GM13977 (cell line): ENCODE measurements around the gene ZBTB21.

Source experiments
- DNase-seq: peaks from one replicate; pipeline ENCODE4 v3.0.0; 2012; ENCODE audit warnings: low spot score
- in situ Hi-C: fragments of 300-500 bp; cut with MboI; formaldehyde crosslinking; loops from one replicate; pipeline ENCODE4 v1.12.0; 2022; ENCODE audit warnings: low sequenced_read_pairs, low pct_unique_long_range_greater_than_20kb, mixed read lengths, inconsistent platforms; ENCODE audit not compliant: unreplicated experiment
- TF ChIP-seq, protein P1 (sequence below): IDR thresholded peaks from 2 replicates; pipeline ENCODE4 v1.5.1; 2012; ENCODE audit warnings: mild to moderate bottlenecking, control low read depth; ENCODE audit not compliant: insufficient read depth; ENCODE audit errors: extremely low read depth, missing control alignments

Gene ZBTB21

DNA sequence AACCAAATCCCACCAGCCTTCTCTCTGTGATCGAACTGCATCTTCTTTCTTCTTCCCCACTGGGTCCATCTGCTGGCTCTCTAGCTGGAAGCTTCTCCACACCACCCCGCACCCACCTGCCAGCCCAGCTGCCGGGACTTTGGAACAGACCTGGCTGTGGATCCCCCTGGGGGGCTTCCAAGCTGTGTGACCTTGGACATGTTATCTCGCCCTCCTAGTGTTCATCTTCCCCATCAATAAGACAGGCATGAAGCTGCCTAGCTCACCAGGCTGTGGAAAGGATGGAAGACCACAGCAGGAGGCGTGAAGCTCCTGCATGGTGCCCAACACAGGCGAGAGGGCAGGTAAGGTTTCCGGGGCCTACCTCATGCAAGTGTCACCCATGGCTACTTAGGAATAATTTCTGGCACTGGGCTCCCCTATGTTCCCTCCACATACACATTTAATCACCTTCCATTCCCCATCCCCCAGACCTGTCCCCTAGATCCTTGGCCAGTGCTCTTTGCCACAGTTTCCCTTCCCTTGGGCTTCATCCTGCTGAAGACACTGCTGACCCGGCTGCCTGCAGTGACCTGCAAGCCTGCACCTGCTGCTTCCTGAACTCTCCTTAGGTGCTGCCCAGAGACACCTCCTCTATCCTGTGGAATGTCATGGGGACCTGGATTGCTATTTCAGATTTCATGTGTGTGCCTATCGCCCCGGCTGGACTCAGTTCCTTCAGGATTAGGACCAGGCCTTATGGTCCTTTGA is 43.1 kb downstream of the ZBTB21 start:
- in situ Hi-C loops: no loop called here
- peak; percentile 17 for DNase-seq
- TF ChIP-seq, protein P1, sequence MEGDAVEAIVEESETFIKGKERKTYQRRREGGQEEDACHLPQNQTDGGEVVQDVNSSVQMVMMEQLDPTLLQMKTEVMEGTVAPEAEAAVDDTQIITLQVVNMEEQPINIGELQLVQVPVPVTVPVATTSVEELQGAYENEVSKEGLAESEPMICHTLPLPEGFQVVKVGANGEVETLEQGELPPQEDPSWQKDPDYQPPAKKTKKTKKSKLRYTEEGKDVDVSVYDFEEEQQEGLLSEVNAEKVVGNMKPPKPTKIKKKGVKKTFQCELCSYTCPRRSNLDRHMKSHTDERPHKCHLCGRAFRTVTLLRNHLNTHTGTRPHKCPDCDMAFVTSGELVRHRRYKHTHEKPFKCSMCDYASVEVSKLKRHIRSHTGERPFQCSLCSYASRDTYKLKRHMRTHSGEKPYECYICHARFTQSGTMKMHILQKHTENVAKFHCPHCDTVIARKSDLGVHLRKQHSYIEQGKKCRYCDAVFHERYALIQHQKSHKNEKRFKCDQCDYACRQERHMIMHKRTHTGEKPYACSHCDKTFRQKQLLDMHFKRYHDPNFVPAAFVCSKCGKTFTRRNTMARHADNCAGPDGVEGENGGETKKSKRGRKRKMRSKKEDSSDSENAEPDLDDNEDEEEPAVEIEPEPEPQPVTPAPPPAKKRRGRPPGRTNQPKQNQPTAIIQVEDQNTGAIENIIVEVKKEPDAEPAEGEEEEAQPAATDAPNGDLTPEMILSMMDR: no peak

DNA sequence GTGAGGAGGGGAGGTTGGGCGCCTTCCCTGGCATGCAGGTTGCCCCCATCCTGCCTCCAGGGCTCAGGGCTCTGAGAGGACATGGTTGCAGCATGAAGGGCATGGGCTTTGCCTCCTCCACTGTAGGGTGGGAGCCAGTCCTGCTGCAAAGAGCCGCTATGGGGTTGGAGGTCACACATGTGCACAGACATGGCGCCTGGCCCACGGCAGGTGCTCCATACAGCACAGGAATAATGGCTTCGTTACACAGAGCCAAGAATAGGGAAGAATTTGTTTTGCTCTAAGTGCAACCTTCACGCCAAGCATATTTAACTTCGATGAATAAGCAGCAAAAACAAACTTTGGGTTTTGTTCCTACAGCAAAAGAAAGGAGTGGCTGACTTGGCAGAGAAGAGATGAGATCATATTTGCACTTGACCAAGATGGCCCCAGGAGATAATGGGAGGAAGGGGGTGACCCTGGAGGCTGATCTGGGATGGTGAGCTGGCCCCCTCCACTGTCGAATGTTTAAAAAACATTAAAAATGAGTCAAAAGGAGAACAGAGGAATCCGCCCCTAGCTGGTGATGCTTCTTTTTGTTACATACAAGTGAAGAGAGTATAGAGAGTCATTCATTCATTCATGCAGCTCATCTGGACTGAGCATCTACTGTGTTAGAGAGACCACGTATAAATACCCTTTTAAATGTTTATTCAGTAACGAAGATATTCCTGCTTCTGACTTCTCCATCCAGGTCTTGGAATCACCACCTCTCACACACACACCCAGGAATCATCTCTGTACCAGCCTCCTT is 43.9 kb downstream of the ZBTB21 start:
- DNase-seq: no peak
- TF ChIP-seq, protein P1: no peak
- in situ Hi-C loops: no loop called here

DNA sequence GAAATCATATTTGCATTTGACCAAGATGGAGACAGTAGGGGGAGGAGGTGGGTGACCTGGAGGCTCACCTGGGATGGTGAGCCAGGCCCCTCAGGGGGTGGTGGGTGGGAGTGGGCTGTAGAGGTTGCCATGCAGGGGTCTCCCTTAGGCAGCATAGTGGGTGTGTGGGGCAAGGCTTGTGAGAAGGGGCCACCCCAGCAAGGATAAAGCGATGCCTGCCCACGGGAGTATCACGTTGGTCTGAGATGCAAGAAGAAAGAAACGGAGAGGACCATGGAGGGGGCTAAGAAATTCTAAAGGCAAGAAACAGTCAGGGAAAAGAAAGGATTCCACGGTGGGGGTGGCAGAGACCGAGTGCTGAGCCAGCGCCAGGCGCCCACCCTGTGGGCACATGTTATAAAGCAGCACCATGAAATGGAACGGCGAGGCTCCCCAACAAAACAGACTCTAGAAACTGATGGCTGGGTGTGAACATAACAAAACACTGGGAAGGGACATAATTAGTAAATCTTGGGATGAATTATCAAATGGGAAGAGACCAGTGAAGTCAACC is 44.6 kb downstream of the ZBTB21 start:
- TF ChIP-seq, protein P1: no peak
- no peak for DNase-seq
- in situ Hi-C loops: no loop called here

DNA sequence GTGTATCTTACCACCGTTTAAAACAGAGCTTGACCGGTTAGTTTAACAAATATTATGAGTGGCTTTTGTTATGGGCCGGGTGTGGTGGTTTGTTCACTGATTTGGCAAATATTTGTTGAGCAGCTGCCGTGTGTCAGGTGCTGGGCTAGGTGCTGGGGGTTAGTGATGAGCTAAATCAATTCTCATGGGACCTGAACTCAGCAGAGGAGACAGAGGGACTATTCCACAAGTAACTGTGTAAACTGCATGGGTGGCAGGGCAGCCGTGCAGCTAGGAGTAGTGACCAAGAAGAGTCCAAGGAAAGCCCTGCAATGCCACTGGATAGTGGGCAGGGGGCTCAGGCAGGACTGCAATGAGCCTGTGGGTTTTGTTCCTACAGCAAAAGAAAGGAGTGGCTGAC is 45.1 kb downstream of the ZBTB21 start:
- DNase-seq: no peak
- in situ Hi-C loops: no loop called here
- TF ChIP-seq, protein P1: no peak

DNA sequence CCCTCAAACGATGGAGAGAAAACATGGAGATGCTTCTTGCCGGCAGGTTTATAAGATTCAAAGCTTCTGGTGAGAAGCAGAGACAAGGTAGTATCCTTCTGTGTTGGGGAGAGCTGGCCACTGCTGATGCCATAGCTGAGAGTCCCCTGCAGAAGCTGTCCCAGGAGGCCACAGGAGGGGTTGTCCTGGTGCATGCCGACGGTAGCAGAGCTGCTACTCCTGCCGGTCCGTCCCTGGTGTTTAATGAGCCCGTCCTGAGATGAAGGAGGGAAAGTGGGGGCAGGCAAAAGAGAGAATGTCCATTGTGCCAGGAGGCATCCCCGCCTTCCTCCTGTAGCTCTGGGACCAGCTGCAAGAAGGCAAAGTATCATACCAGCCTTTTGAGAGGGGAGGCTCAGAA is 46.0 kb downstream of the ZBTB21 start:
- no peak for DNase-seq
- in situ Hi-C loops: no loop called here
- TF ChIP-seq, protein P1: no peak

DNA sequence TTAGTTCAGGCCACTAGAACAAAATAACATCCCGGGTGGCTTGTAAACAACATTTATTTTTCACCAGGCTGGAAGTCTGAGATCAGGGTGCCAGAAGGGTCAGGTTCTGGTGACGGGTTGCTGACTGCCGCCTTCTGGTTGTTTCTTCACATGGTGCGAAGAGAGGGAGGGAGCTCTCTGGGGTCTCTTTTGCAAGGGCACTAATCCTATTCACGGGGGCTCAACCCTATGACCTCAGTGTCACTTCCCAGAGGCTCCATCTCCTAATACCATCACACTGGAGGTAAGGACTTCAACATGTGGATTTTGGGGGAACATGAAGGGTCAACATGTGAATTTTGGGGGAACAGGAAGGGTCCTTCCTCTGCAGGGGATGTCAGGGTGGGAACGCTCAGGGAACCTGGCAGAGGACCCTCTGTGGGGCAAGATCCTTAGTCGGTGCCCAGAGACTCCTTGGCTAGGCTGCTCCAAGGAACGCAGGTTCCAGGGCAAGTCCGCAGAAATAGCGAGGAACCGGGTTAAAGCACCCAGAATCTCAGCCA is 47.7 kb downstream of the ZBTB21 start:
- in situ Hi-C loops: no loop called here
- TF ChIP-seq, protein P1: no peak
- no peak for DNase-seq
